22Rv1 (cell line): ENCODE data around the gene KCNN2.

ENCODE experiments used
- CTCF ChIP-seq: fragments of 450-650 bp; IDR thresholded peaks from 2 replicates; pipeline ENCODE4 v1.5.1; 2017; ENCODE audit warnings: mild to moderate bottlenecking
- ZFX ChIP-seq: fragments of 450-650 bp; IDR thresholded peaks from 2 replicates; pipeline ENCODE4 v1.6.1; 2017; ENCODE audit warnings: antibody characterized with exemption, borderline replicate concordance

DNA sequence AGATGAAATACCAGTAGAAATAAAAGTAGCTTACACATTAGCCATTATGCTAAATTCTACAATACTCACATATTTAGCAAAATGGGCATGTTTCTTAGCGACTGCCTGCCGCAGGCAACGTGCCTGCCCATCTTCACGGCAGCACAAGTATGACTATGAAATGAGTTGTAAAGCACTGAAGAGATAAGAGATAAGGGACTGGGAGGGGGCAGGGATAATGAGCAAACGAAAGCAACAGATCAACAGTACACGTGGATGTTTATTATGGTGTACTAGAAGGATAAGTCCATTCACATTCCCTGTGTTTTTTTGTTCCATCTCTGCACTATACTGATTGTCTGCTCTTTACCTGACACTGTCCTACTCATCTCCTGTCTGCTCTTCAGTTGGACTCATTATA lies 44.1 kb upstream of the KCNN2 start:
- TF ChIP-seq CTCF (no peak), ZFX (no peak)
